H1 (cell line): ENCODE data around the gene PHF14. TPM values are rescaled to one million over a fixed set of nuclear protein-coding genes. Genes with fewer than 3 reads are reported as not detected.

Experiments used
- CHD7 ChIP-seq: fragments of 300-600 bp; sonication (generic); IDR thresholded peaks from 2 replicates; pipeline ENCODE4 v1.7.1; 2012; ENCODE audit warnings: low read length, moderate library complexity, mild to moderate bottlenecking, inconsistent platforms; ENCODE audit not compliant: insufficient replicate concordance
- CTCF ChIP-seq, 3 experiments: IDR thresholded peaks; 1 replicate in 2 of 3; 2 replicates in 1 of 3; pipeline versions ENCODE4 v1.5.1 to v1.6.1; 2011; ENCODE audit warnings: low read length in 3 of 3, mild to moderate bottlenecking in 3 of 3, inconsistent platforms in 2 of 3, low read depth in 1 of 3, moderate library complexity in 1 of 3; ENCODE audit not compliant: insufficient read depth in 1 of 3; ENCODE audit errors: control extremely low read depth in 1 of 3
- KDM5A ChIP-seq: fragments of 200-600 bp; IDR thresholded peaks from 2 replicates; pipeline ENCODE4 v1.7.1; 2012; ENCODE audit warnings: mild to moderate bottlenecking, low read length, inconsistent platforms, mixed read lengths
- SP1 ChIP-seq: IDR thresholded peaks from 2 replicates; pipeline ENCODE4 v1.6.1; 2011; ENCODE audit warnings: low read depth, low read length
- polyA plus RNA-seq, 7 experiments: library from polyadenylated mRNA; depleted of rRNA in 3 of 7; stranded (reverse) in 5 of 7; unstranded in 2 of 7; fragments of >200 nt in 5 of 7; fragments of 200-250 nt in 2 of 7; gene quantifications; 1 replicate in 5 of 7; 2 replicates in 1 of 7; 4 replicates in 1 of 7; pipeline versions ENCODE4 v1.2.1 to v1.2.3, GENCODE V29; 2011 to 2013; ENCODE audit warnings: missing spikeins in 2 of 7, mixed read lengths in 2 of 7
- total RNA-seq: library from RNA; stranded (reverse); fragmentation: NEBNext Ultra II Directional; extraction: Animal tissue kit (Norgen Biotek cat#: 25700); gene quantifications from 2 replicates; pipeline ENCODE4 v1.2.1, GENCODE V29; 2021

PHF14 gene
- total and polyA plus RNA-seq, 2 of the 8 experiments (the other 6 are each of a cell fraction or from before 2014, with no cell fraction given), result 17.9 to 70.6 TPM

- TF ChIP-seq CHD7, result no peak
- no peak for TF ChIP-seq KDM5A
- TF ChIP-seq CTCF (IDR thresholded peaks at IDR 0.05; ENCODE audit: control extremely low read depth in 1 of 3, insufficient read depth in 1 of 3, low read depth in 1 of 3, low read length in 3 of 3), result no peak
- no peak for TF ChIP-seq SP1
Measured at GRCh38 chr7:11216276-11216675, 242.6 kb downstream of the PHF14 start (continued).
